Activated naive CD4-positive, alpha-beta T cell treated with anti-CD3 and anti-CD28 coated beads, Interleukin-2, amount 50 U/mL, for 72 hours (primary cell): ENCODE results near the gene UBE2D4. TPM values are rescaled to one million over a fixed set of nuclear protein-coding genes. Genes with fewer than 3 reads are reported as not detected.
"Not testable (repeated sequence)": the region's sequence is repeated elsewhere in the genome, so short reads cannot be mapped to it uniquely, and the experiment has no call there.

ENCODE experiments used
- ATAC-seq, 2 donors: fragments of 150-1000 bp; cut with Tn5 transposase; 2 replicates each; pipeline ENCODE4 v1.10.0; 2021; ENCODE audit warnings: mild to moderate bottlenecking in 2 of 2, moderate library complexity in 2 of 2
- DNase-seq, 2 donors: peaks; one replicate each; pipeline ENCODE4 v3.0.0; 2021 to 2022; ENCODE audit warnings: low spot score in 2 of 2
- H3K27ac Mint-ChIP-seq, 2 donors: one replicate each; pipeline ENCODE4 v1.8.0; 2022; ENCODE audit warnings: mild to moderate bottlenecking in 2 of 2, mixed read lengths in 2 of 2
- H3K36me3 Mint-ChIP-seq, 2 donors: one replicate each; pipeline ENCODE4 v1.8.0; 2022; ENCODE audit warnings: mixed read lengths in 2 of 2
- H3K9me3 Mint-ChIP-seq, 2 donors: one replicate each; pipeline ENCODE4 v1.8.0; 2022; ENCODE audit warnings: mixed read lengths in 2 of 2
- total RNA-seq, 2 donors: library from RNA; stranded (reverse); gene quantifications; one replicate each; pipeline ENCODE4 v1.2.3, GENCODE V29; 2022

UBE2D4 gene
- total RNA-seq, 2 donors from 2014 or later, result 3.3 to 7.5 TPM

DNA sequence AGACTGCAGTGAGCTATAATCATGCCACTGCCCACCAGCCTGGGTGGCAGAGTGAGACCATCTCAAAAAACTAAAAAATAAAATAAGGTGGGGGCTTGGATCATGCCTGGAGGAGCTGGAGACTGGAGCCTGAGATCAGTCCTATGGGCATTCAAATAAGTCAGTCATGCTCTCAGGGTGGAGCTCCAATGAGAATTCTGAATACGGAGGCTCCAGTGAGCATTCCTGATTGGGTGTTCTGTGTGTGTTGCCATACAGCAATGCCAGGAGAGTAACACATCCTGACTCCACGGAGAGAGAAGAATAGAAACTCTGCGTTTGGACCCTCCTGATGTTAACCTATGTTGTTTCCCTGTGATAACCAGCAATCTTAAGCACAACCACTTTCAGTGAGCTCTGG lies 16.0 kb downstream of the UBE2D4 start:
- Mint-ChIP-seq H3K36me3 (no peaks in the 10 kb centered on the region), H3K9me3 (no peaks in the 10 kb centered on the region), H3K27ac (no peak overlapping the region)
- ATAC-seq (no peak), DNase-seq (no peak)

DNA sequence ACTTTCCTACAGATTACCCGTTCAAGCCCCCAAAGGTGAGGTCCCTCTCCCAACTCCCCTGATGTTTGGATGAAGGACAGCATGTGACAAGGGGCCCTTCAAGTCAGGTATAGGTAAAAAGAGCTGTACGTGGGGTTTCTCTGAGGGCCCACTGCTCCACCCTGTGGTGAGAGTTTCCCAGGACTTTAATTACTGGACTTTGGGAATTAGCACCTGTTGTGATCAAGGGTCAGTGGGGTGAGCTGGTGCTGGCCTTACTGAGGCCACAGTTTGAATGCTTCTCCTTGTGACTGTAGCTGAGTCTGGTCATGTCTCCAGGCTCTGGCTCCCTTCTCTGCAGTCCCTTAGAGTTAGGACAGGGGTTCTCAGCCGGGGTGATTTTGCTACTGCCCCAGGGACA lies 16.8 kb downstream of the UBE2D4 start:
- no peaks in the 10 kb centered on the region for H3K36me3 Mint-ChIP-seq

DNA sequence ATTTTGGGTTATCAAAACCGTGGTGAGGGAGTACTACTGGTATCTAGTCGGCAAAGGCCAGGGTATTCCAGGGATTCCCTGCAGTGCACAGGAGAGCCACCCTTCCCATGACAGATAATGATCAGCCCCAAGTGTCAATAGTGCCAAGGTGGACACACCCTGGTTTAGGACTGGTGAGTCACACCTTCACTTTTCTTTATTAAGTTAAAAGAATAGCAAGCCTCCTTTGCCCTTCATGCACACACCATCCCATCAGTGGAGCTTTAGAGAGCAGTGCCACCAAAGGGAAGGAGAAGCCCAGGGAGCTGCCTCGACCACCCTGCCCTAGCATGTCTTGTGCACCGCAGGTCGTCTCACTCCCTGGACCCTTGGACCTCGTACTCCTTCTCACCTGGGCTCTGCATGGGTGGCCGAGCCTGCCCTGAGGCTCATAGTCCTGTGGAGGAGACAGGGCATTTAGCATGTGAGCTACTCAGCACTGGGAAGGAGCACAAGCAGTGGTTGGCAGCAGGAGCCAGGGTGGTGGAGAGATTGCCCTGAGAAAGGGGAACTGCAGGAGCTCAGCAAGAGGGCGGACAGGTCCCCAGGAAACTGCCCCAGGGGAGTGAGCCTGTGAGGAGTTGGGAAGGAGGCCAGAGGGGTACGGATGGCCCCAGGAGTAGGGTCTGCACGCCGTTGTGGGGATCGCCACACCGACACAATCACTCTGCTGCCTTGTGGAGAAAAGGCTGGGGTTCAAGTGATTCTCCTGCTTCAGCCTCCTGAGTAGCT lies 17.4 kb downstream of the UBE2D4 start:
- H3K27ac Mint-ChIP-seq, result no peak overlapping the region
- no peaks in the 10 kb centered on the region for H3K9me3 Mint-ChIP-seq
- DNase-seq (no peak), ATAC-seq (no peak)
- H3K36me3 Mint-ChIP-seq, result no peaks in the 10 kb centered on the region

More for the DNA sequence above, 16.8 kb downstream of the UBE2D4 start:
- ATAC-seq, result no peak
- no peaks in the 10 kb centered on the region for H3K9me3 Mint-ChIP-seq
- no peak overlapping the region for H3K27ac Mint-ChIP-seq
- DNase-seq, result no peak

DNA sequence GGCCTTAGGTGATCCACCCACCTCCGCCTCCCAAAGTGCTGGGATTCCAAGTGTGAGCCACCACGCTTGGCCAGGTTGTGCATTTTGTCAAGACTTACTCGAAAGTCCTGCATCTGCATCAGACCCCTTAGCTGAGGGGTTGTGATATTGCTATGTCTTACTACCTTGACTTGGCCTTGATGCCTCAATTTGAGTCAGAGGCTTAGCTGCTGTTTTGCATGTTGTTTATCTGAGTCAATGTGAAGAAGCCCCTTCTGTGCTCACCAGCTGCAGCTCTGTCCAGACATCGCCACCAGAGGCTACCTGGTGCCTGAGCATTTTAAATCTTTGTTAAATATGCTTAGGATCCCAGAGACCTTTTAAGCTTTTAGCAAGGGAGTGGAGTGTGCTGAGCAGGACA lies 18.1 kb downstream of the UBE2D4 start:
- H3K9me3 Mint-ChIP-seq, result no peaks in the 10 kb centered on the region
- DNase-seq (no peak), ATAC-seq (peak in 1 of 2 donors; percentile 30)
- no peak overlapping the region for H3K27ac Mint-ChIP-seq
- no peaks in the 10 kb centered on the region for H3K36me3 Mint-ChIP-seq

- Mint-ChIP-seq H3K27ac (peak overlapping the region in 1 of 2 donors; percentile 36), H3K9me3 (no peaks in the 10 kb centered on the region), H3K36me3 (peaks cover 0 to 5% of the 10 kb centered on the region in 2 donors)
- DNase-seq, result no peak
- no peak for ATAC-seq
These were observed 25.8 kb downstream of the UBE2D4 start for GRCh38 chr7:43952028-43952427.

GRCh38 chr7:43953071-43953470 lies 26.8 kb downstream of the UBE2D4 start:
- Mint-ChIP-seq H3K27ac (peak overlapping the region in 1 of 2 donors; percentile 21), H3K9me3 (no peaks in the 10 kb centered on the region), H3K36me3 (peaks cover 0 to 5% of the 10 kb centered on the region in 2 donors)
- ATAC-seq (no peak), DNase-seq (no peak)

DNA sequence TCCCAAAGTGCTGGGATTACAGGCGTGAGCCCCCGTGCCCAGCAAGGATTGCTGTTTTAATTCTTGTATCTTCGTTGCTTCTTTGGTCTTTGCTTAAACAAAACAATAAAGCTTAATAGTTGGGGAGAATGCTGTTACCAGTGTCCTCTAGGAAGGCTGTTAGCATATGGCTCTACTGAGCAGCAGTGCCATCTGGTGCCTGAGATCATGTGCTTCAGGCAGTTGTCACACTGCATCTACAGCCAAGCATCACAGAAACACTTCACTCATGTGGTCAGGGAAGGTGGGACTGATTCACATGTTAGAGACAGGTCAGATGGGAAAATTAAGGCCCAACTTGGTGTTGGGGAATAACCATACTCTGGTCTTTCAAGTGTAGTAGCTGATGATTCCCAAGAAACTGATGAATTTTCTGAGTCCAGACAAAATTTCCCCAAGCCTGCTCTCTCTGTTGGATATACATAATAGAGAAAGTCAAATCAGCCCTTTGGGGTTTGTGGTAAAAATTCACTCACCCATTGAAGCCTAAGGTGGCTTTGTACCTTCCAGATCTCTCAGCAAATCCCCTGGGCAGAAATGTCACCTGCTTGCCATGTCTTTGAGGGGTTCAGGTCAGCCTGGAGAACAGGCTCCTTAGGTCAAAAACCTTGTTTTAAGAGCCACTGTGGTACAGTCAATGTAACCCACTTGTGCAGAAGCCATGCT lies 28.4 kb downstream of the UBE2D4 start:
- no peak for DNase-seq
- Mint-ChIP-seq H3K9me3 (no peaks in the 10 kb centered on the region), H3K27ac (peak overlapping the region in 1 of 2 donors; percentile 36), H3K36me3 (peaks cover 0 to 5% of the 10 kb centered on the region in 2 donors)
- ATAC-seq, result peak; percentile 70 to 83

- H3K9me3 Mint-ChIP-seq, result no peaks in the 10 kb centered on the region
- peak overlapping the region in 1 of 2 donors; percentile 35 for H3K27ac Mint-ChIP-seq
- H3K36me3 Mint-ChIP-seq, result peaks cover 0 to 9% of the 10 kb centered on the region in 2 donors
- no peak for DNase-seq
- no peak for ATAC-seq
These were observed 29.8 kb downstream of the UBE2D4 start for GRCh38 chr7:43956027-43956426.

GRCh38 chr7:43960933-43961332 lies 34.7 kb downstream of the UBE2D4 start:
- Mint-ChIP-seq H3K36me3 (peaks cover 0 to 4% of the 10 kb centered on the region in 2 donors), H3K27ac (no peak overlapping the region), H3K9me3 (no peaks in the 10 kb centered on the region)
- DNase-seq (no peak), ATAC-seq (no peak)

- not testable (repeated sequence) for H3K9me3 Mint-ChIP-seq, H3K36me3 Mint-ChIP-seq, ATAC-seq, DNase-seq, H3K27ac Mint-ChIP-seq
These were observed 40.2 kb downstream of the UBE2D4 start for GRCh38 chr7:43966392-43966791.

DNA sequence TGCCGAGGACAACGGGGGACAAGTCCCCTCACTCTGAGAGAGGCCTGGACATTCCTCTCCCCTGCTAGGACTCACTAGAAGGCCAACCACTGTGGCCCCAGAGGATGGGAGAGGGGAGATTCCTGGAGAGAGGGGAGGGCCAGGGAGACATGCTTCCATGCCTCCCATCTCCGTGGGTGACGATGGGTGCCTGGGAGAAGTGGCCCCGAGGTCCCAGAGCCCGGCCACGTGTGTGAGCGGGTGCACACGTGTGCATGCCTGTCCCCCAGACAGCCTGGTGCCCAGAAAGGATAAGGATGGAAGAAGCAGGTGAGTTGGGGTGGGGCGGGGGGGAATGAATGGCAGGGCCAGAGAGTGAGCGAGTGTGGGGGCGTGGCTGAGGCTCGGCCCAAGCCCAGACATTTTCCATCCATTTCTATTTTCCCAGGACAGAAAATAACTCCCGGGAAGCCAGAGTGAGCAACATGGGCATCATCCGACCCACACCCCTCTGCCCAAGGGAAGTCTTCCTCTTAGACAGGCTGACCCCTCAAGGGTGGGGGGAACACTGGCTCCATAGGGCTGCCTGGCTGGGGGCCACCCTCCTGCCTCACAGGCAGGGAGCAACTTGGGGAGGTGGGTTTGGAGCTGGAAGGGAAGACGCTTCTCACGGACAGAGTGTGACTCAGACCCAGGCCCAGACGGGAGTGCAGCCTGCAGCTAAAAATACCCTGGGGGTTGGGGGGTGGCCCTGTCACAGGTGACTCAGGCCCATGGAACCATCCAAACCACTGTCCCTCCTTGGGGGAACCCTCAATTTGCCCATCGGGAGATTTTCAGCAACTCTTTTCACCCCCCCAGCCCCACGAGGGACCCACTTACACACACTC lies 42.2 kb downstream of the UBE2D4 start:
- H3K36me3 Mint-ChIP-seq, DNase-seq, H3K9me3 Mint-ChIP-seq, H3K27ac Mint-ChIP-seq: not testable (repeated sequence)
- ATAC-seq, result peak; percentile 21 to 64

- not testable (repeated sequence) for DNase-seq, H3K9me3 Mint-ChIP-seq, H3K36me3 Mint-ChIP-seq, H3K27ac Mint-ChIP-seq, ATAC-seq
These were observed 43.4 kb downstream of the UBE2D4 start for GRCh38 chr7:43969586-43969985.

- H3K27ac Mint-ChIP-seq, ATAC-seq, H3K9me3 Mint-ChIP-seq: not testable (repeated sequence)
These were observed 44.5 kb downstream of the UBE2D4 start for GRCh38 chr7:43970698-43971097.

DNA sequence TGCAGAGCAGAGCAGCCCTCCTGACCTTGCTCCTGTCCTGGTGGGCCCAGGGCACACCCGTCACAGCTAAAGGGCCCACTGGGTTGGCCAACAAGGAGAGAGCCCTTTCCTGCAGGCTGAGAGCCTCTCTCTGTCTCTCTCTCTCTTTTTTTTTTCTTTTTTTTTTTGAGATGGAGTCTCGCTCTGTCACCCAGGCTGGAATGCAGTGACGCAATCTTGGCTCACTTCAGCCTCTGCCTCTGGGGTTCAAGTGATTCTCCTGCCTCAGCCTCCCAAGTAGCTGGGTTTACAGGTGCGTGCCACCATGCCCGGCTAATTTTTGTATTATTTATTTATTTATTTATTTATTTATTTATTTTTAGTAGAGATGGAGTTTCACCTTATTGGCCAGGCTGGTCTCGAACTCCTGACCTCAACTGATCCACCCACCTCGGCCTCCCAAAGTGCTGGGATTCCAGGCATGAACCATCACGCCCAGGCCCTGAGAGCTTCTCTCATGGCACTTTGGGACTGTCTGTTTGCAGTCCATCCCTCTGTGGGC lies 47.9 kb downstream of the UBE2D4 start:
- DNase-seq, ATAC-seq, H3K36me3 Mint-ChIP-seq, H3K27ac Mint-ChIP-seq, H3K9me3 Mint-ChIP-seq: not testable (repeated sequence)

More at GRCh38 chr7:43970698-43971097, 44.5 kb downstream of the UBE2D4 start:
- DNase-seq, H3K36me3 Mint-ChIP-seq: not testable (repeated sequence)

DNA sequence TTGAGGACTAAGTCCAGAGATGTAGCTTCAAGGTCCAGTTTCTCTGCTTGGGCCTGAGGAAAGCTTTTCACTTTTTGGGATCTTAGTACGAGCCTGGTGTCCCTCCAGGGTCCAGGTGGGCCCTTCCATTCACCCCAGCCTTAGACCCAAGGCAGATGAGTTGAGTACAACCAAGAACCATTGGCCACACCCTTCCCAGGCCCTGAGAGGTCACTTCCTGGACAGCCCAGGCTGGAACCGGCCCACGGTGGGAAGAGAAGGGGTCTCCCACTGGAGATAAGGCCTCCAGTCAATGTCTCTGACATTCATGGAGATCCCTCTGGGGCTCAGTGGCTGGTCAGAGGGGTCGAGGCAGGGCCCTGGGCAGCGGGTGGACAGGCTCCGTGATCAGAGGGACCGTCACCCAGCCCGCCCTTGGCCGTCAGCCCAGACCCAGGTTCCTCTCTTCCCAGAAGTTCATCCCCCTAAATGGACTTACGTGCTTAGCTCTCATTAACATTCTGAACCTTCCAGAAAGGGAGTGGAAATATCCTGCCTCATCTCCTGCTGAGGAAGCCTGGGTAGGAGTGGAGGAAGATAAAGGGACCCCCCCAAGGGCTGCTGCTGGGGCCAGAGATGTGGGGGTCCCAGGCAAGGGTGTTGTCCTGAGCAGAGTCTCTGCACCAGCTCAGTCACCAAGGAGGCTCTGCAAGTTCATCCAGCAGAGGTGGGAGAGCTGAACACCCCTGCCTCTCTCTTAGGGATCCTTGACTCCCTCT lies 48.7 kb downstream of the UBE2D4 start:
- not testable (repeated sequence) for H3K27ac Mint-ChIP-seq, ATAC-seq, DNase-seq, H3K36me3 Mint-ChIP-seq, H3K9me3 Mint-ChIP-seq

GRCh38 chr7:43977525-43977924 lies 51.3 kb downstream of the UBE2D4 start:
- no peaks in the 10 kb centered on the region for H3K36me3 Mint-ChIP-seq
- DNase-seq (no peak), ATAC-seq (no peak)
- no peaks in the 10 kb centered on the region for H3K9me3 Mint-ChIP-seq
- H3K27ac Mint-ChIP-seq, result no peak overlapping the region
